Measurements from ENCODE around the gene PPM1H.

DNA sequence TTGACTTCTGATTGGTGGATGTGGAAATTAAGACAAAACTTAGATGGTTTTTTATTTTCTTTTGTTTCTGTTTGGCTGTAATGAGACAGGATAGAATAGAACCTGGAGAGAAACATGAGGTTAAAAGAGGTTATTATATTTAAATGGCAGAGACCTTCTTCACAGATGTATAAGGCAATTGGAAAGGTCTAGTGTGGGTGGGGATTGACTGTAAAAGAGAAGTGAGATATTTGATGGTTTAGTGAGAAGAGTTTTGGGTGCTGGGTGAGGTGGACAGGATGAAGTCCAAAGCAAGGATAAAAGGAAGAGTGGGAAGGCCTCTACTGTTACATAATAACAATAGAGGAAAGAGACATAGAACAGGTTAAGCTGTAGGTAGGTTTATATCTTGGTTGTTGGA, 43.8 kb upstream of the PPM1H start:
- TF ChIP-seq POLR2A (IDR thresholded peaks at IDR 0.05; ENCODE audit: low read depth) (no peak), POLR2AphosphoS5 (IDR thresholded peaks at IDR 0.05) (no peak), CTCF (IDR thresholded peaks at IDR 0.05) (no peak), EP300 (IDR thresholded peaks at IDR 0.05) (no peak)
